Gastrocnemius medialis (tissue), 4 donors: ENCODE data around the gene NUCKS1.

Experiments used
- POLR2A ChIP-seq, 2 donors: fragments of 450-650 bp; IDR thresholded peaks; one replicate each; pipeline ENCODE4 v1.6.1; 2017; ENCODE audit warnings: antibody characterized with exemption in 2 of 2, mild to moderate bottlenecking in 2 of 2, moderate library complexity in 2 of 2
- TF ChIP-seq, protein P1 (sequence below), 5 experiments: fragments of 450-650 bp in 3 of 5; fragments of 200-600 bp in 2 of 5; sonication (generic) in 2 of 5; IDR thresholded peaks in 4 of 5; conservative IDR thresholded peaks in 1 of 5; 1 replicate in 4 of 5; 2 replicates in 1 of 5; pipeline ENCODE4 v1.5.1; 2016 to 2019; ENCODE audit warnings: antibody characterized with exemption in 5 of 5, mild to moderate bottlenecking in 3 of 5, moderate library complexity in 3 of 5

DNA sequence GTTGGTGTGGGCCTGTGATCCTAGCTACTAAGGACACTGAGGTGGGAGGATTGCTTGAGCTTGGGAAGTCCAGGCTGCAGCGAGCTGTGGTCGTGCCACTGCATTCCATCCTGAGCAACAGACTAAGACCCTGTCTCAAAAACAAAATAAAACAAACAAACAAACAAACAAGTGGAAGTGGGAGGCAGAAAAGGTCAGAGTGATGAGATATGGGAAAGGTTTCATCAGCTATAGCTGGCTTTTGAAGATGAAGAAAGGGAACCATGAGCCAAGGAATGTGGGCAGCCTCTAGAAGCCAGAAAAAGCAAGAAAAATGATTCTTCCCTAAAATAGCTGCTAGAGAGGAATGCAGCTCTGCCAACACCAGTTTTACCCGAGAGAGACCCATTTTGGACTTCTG is 10.6 kb upstream of the NUCKS1 start:
- TF ChIP-seq, protein P1, sequence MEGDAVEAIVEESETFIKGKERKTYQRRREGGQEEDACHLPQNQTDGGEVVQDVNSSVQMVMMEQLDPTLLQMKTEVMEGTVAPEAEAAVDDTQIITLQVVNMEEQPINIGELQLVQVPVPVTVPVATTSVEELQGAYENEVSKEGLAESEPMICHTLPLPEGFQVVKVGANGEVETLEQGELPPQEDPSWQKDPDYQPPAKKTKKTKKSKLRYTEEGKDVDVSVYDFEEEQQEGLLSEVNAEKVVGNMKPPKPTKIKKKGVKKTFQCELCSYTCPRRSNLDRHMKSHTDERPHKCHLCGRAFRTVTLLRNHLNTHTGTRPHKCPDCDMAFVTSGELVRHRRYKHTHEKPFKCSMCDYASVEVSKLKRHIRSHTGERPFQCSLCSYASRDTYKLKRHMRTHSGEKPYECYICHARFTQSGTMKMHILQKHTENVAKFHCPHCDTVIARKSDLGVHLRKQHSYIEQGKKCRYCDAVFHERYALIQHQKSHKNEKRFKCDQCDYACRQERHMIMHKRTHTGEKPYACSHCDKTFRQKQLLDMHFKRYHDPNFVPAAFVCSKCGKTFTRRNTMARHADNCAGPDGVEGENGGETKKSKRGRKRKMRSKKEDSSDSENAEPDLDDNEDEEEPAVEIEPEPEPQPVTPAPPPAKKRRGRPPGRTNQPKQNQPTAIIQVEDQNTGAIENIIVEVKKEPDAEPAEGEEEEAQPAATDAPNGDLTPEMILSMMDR (IDR thresholded peaks at IDR 0.05 in 4 of 5, conservative IDR thresholded peaks at IDR 0.05 in 1 of 5), result no peak
- TF ChIP-seq POLR2A (IDR thresholded peaks at IDR 0.05), result no peak
